Heart left ventricle (tissue), 16 donors: ENCODE data around the gene ZFPM1. TPM values are rescaled to one million over a fixed set of nuclear protein-coding genes. Genes with fewer than 3 reads are reported as not detected.

Experiments used
- ATAC-seq, 4 donors: fragments of 200-7000 bp; cut with Tn5 transposase; one replicate each; pipeline ENCODE4 v1.9.1; 2020 to 2022; ENCODE audit warnings: moderate library complexity in 4 of 4, mild to moderate bottlenecking in 3 of 4, moderate number of reproducible peaks in 1 of 4
- DNase-seq, 5 donors: peaks; one replicate each; pipeline ENCODE4 v3.0.0-alpha.2; 2020
- H3K27ac ChIP-seq, 12 donors: fragments of 200-600 bp; sonication (generic) in 4 of 12; one replicate each; pipeline versions ENCODE4 v1.5.0 to v1.8.0; 2016 to 2022; ENCODE audit warnings: mild to moderate bottlenecking in 2 of 12
- H3K27me3 ChIP-seq, 9 donors: fragments of 200-600 bp; sonication (generic) in 2 of 9; one replicate each; pipeline versions ENCODE4 v1.5.1 to v1.8.0; 2016 to 2022; ENCODE audit warnings: mild to moderate bottlenecking in 3 of 9
- H3K36me3 ChIP-seq, 9 donors: fragments of 200-600 bp; sonication (generic) in 2 of 9; one replicate each; pipeline versions ENCODE4 v1.5.0 to v1.8.0; 2018 to 2022; ENCODE audit warnings: mild to moderate bottlenecking in 2 of 9
- H3K4me1 ChIP-seq, 12 donors: fragments of 200-600 bp; sonication (generic) in 4 of 12; one replicate each; pipeline versions ENCODE4 v1.5.0 to v1.8.0; 2016 to 2022; ENCODE audit warnings: mild to moderate bottlenecking in 3 of 12
- H3K4me3 ChIP-seq, 12 donors: fragments of 200-600 bp; sonication (generic) in 4 of 12; one replicate each; pipeline versions ENCODE4 v1.5.0 to v1.8.0; 2017 to 2022; ENCODE audit warnings: mild to moderate bottlenecking in 9 of 12, moderate library complexity in 4 of 12
- H3K9me3 ChIP-seq, 12 donors: fragments of 200-600 bp; sonication (generic) in 4 of 12; one replicate each; pipeline versions ENCODE4 v1.5.0 to v1.8.0; 2016 to 2022; ENCODE audit warnings: mild to moderate bottlenecking in 1 of 12
- CTCF ChIP-seq, 12 donors: fragments of 200-600 bp; sonication (generic) in 4 of 12; IDR thresholded peaks; one replicate each; pipeline versions ENCODE4 v1.5.0 to v1.8.0; 2018 to 2022; ENCODE audit warnings: antibody characterized with exemption in 12 of 12, mild to moderate bottlenecking in 5 of 12
- POLR2A ChIP-seq, 2 donors: fragments of 450-650 bp; IDR thresholded peaks; one replicate each; pipeline ENCODE4 v1.6.1; 2017; ENCODE audit warnings: antibody characterized with exemption in 2 of 2, mild to moderate bottlenecking in 2 of 2, moderate library complexity in 2 of 2
- WGBS, 4 donors: extraction: QIAGEN DNeasy Blood & Tissue Kit in 2 of 4; methylation state at CpG; one replicate each; pipeline versions ENCODE4 v1.1.5 to v1.1.7; 2013 to 2018; 5-methylcytosine and 5-hydroxymethylcytosine counted together
- intact Hi-C, 10 donors: fragments of 100-400 bp; cut with DNase I; formaldehyde crosslinking; loops; one replicate each; pipeline versions ENCODE4 v1.11.1 to v1.14.2; 2022
- microRNA-seq, 4 donors: library from miRNA; unstranded; fragments of <30 nt; microRNA quantifications; one replicate each; pipeline versions ENCODE4 to v1.2.0, GENCODE V29; 2017 to 2020
- polyA plus RNA-seq, 2 donors: library from polyadenylated mRNA; stranded (reverse); fragments of 200-250 nt; gene quantifications; one replicate each; pipeline ENCODE4 v1.2.3, GENCODE V29; 2013
- total RNA-seq, 9 donors: library from RNA; depleted of rRNA in 2 of 9; stranded (reverse); fragments of >200 nt in 2 of 9; fragmentation: NEBNext Ultra II Directional in 3 of 9; extraction: Animal tissue kit (Norgen Biotek cat#: 25700) in 3 of 9; gene quantifications; one replicate each; pipeline versions ENCODE4 v1.1.0 to v1.2.4, GENCODE V29; 2016 to 2023
- donor health status: ischemic (EF 13 %, LVEDD 7.1; RV severe dilation, severe dysfunction).
- donor health status: healthy with polysubstance abuse.
- donor health status: DM: no; HTN: yes; CAD: no.
- donor health status: DM: no; HTN: no; CAD: no.
- donor health status: ischemic (EF 25% LVEDD 6.9; RV normal size, moderate dysfunction).
- donor health status: ischemic (EF 25% LVEDD 5.7; RV mildly dilated, moderate dysfunction).
- donor health status: healthy.
- donor health status: DM: yes; HTN: yes; CAD: no.
- donor health status: ischemic (EF 35%, LVEDD 5.7; RV mildly dilated, moderate dysfunction).
- donor health status: nonischemic (EF 11% LVEDD 7.7; RV severe dilation, severe dysfunction).
- donor health status: DM: yes; HTN: yes; CAD: no.
- donor health status: PGD.
- donor health status: ischemic (EF 29% LVEDD 5.4; RV normal size, mild dysfunction).
- donor health status: nonischemic (EF 23%, LVEDD 6.1; RV moderate dilation, normal function).

The ZFPM1 gene
- total and polyA plus RNA-seq, 11 donors: 1.3 to 6.3 (median 4.1) TPM

DNA sequence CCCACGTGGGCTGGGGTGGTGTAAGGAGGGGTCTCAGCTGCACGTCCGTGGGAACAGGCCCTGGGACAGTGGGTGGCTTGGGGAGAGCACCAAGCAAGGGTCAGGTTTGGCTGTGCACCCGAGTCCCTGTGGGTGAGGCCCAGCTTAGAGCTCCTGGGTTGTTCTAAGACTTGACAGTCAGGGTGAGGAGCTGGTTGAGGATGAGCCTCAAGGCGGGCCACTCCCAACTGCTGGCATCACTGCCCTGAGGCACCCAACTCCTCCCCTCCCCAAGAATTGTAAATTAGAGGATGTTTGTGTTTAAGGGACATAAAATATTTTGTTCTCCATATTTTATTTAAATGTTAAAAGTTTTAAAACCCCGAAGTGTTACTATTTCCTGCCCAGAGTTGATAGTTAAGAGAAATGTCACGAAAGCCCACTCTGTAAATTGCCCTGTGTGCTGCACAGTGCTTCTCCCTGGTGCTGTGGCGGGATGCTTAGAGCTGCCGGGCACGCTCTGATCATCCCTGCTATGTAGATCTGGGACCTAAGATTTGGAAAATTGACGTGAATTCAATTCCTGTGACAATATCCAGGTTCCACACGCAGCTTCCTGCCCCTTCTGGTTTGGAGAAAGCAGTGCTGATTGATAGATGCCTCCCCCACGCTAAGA is 133.0 kb downstream of the ZFPM1 start:
- WGBS, 4 donors: 90 to 92% (median 91%) methylated on average over 13 of the region's 13 CpGs
- no peak for ATAC-seq
- no peaks in the 10 kb centered on the region for H3K27me3 ChIP-seq

More for the DNA sequence above, 133.0 kb downstream of the ZFPM1 start:
- TF ChIP-seq CTCF (IDR thresholded peaks at IDR 0.05) (no peak), POLR2A (IDR thresholded peaks at IDR 0.05) (no peak)
- no peaks in the 10 kb centered on the region for H3K9me3 ChIP-seq
- no peak overlapping the region for H3K27ac ChIP-seq
- H3K4me3 ChIP-seq: no peak overlapping the region
- no peak for DNase-seq
- H3K36me3 ChIP-seq: peaks cover 0 to 83% (median 66%) of the 10 kb centered on the region in 9 donors
- intact Hi-C loops: no loop called here
- H3K4me1 ChIP-seq: peaks cover 0 to 12% (median 0%) of the 10 kb centered on the region in 12 donors

Small RNAs within 50 kb of the gene (microRNA-seq; reads per million reads assigned to microRNA genes)
- gene MIR5189: 0 to 1.5 (median 0.03) reads per million in 4 donors

Other genes with a start within 250 kb of the ZFPM1 start
- 1 to 10 TPM in 5 of 9 donors, under 1 TPM in 4; 0.48 to 2.8 (median 1.0) TPM for gene ZNF469, start 70.3 kb upstream of the ZFPM1 start, total RNA-seq
- gene ZNF469, start 70.3 kb upstream of the ZFPM1 start, polyA plus RNA-seq: under 1 TPM; 0.72 to 0.76 TPM
- gene ZC3H18, start 117.1 kb downstream of the ZFPM1 start, total RNA-seq: 10 to 100 TPM in 8 of 9 donors, 1 to 10 TPM in 1; 8.4 to 28.4 (median 21.9) TPM
- 10 to 100 TPM; 20.5 to 23.7 TPM for gene ZC3H18, start 117.1 kb downstream of the ZFPM1 start, polyA plus RNA-seq
- gene IL17C, start 185.3 kb downstream of the ZFPM1 start, total RNA-seq: not detected
- gene IL17C, start 185.3 kb downstream of the ZFPM1 start, polyA plus RNA-seq: not detected
- gene CYBA, start 197.8 kb downstream of the ZFPM1 start, total RNA-seq: 100 to 1,000 TPM in 1 of 9 donors, 10 to 100 TPM in 8; 22.6 to 227 (median 34.4) TPM
- gene CYBA, start 197.8 kb downstream of the ZFPM1 start, polyA plus RNA-seq: 10 to 100 TPM; 46.5 to 48.8 TPM
- gene MVD, start 209.8 kb downstream of the ZFPM1 start, total RNA-seq: 10 to 100 TPM; 17.5 to 26.8 (median 20.6) TPM
- gene MVD, start 209.8 kb downstream of the ZFPM1 start, polyA plus RNA-seq: 10 to 100 TPM; 22.3 to 41.2 TPM
- gene SNAI3, start 233.2 kb downstream of the ZFPM1 start, total RNA-seq: 1 to 10 TPM in 6 of 9 donors, under 1 TPM in 3; 0.76 to 9.5 (median 1.4) TPM
- 1 to 10 TPM; 1.7 to 4.4 TPM for gene SNAI3, start 233.2 kb downstream of the ZFPM1 start, polyA plus RNA-seq